Measurements from ENCODE around the gene PTCD2. TPM values are rescaled to one million over a fixed set of nuclear protein-coding genes. Genes with fewer than 3 reads are reported as not detected.

PTCD2 gene
- total RNA-seq, 2 donors from 2014 or later = 2.6 to 3.9 TPM

GRCh38 chr5:72412283-72413055, 92.3 kb downstream of the PTCD2 start:
- Histone ChIP-seq H3K36me3 (replicated peaks in 1 of 2; ENCODE audit: insufficient read depth in 1 of 2, low read depth in 2 of 2) (no peaks in the 10 kb centered on the region), H3K4me1 (no peaks in the 10 kb centered on the region), H3K27me3 (no peaks in the 10 kb centered on the region), H3K4me3 (no peak overlapping the region), H3K9me3 (no peaks in the 10 kb centered on the region), H3K27ac (no peak overlapping the region)
- intact Hi-C loops (cut with DNase I) = no loop called here
- DNase-seq (no peak), ATAC-seq (no peak)
- WGBS, 2 donors = 76 to 87% methylated on average over 4 of the region's 4 CpGs
- TF ChIP-seq POLR2A (IDR thresholded peaks at IDR 0.05) = no peak
- TF ChIP-seq, protein P1, sequence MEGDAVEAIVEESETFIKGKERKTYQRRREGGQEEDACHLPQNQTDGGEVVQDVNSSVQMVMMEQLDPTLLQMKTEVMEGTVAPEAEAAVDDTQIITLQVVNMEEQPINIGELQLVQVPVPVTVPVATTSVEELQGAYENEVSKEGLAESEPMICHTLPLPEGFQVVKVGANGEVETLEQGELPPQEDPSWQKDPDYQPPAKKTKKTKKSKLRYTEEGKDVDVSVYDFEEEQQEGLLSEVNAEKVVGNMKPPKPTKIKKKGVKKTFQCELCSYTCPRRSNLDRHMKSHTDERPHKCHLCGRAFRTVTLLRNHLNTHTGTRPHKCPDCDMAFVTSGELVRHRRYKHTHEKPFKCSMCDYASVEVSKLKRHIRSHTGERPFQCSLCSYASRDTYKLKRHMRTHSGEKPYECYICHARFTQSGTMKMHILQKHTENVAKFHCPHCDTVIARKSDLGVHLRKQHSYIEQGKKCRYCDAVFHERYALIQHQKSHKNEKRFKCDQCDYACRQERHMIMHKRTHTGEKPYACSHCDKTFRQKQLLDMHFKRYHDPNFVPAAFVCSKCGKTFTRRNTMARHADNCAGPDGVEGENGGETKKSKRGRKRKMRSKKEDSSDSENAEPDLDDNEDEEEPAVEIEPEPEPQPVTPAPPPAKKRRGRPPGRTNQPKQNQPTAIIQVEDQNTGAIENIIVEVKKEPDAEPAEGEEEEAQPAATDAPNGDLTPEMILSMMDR (IDR thresholded peaks at IDR 0.05) = no peak

- ATAC-seq (no peak), DNase-seq (no peak)
- intact Hi-C loops (cut with DNase I) = no loop called here
- H3K36me3 ChIP-seq (replicated peaks in 1 of 2; ENCODE audit: insufficient read depth in 1 of 2, low read depth in 2 of 2) = no peaks in the 10 kb centered on the region
- H3K9me3 ChIP-seq = no peaks in the 10 kb centered on the region
- H3K4me1 ChIP-seq = no peaks in the 10 kb centered on the region
- H3K4me3 ChIP-seq = no peak overlapping the region
- WGBS, 2 donors = 90% methylated on average over 5 of the region's 5 CpGs
- H3K27ac ChIP-seq = no peak overlapping the region
- TF ChIP-seq POLR2A (IDR thresholded peaks at IDR 0.05) = no peak
- TF ChIP-seq, protein P1 (IDR thresholded peaks at IDR 0.05) = no peak
- H3K27me3 ChIP-seq = no peaks in the 10 kb centered on the region
Observed at GRCh38 chr5:72415616-72416325, 95.6 kb downstream of the PTCD2 start.

- ATAC-seq = no peak
- no peaks in the 10 kb centered on the region for H3K9me3 ChIP-seq
- no peaks in the 10 kb centered on the region for H3K27me3 ChIP-seq
- intact Hi-C loops (cut with DNase I) = no loop called here
- H3K4me3 ChIP-seq = no peak overlapping the region
- no peaks in the 10 kb centered on the region for H3K36me3 ChIP-seq (replicated peaks in 1 of 2; ENCODE audit: insufficient read depth in 1 of 2, low read depth in 2 of 2)
- WGBS, 2 donors = 74 to 92% methylated on average over 29 to 48 of the region's 48 CpGs
- no peak overlapping the region for H3K27ac ChIP-seq
- TF ChIP-seq, protein P1 (IDR thresholded peaks at IDR 0.05) = no peak
- no peak for TF ChIP-seq POLR2A (IDR thresholded peaks at IDR 0.05)
- DNase-seq = no peak
- no peaks in the 10 kb centered on the region for H3K4me1 ChIP-seq
Observed at GRCh38 chr5:72417333-72418062, 97.3 kb downstream of the PTCD2 start.

Small RNAs within 50 kb of the gene (small RNA-seq; reads per million reads assigned to genes)
- not detected for gene RN7SL153P

Other genes with a start within 250 kb of the PTCD2 start
- gene MAP1B, start 212.9 kb upstream of the PTCD2 start, total RNA-seq = 10 to 100 TPM; 30.4 to 69.9 TPM
- gene MRPS27, start 133 bp upstream of the PTCD2 start, total RNA-seq = 10 to 100 TPM; 25.4 to 52.7 TPM
- 1 to 10 TPM in 1 of 2 donors, under 1 TPM in 1; under 0.01 to 1.8 TPM for gene ZNF366, start 187.0 kb downstream of the PTCD2 start, total RNA-seq

Data from body of pancreas (tissue), 4 donors.